A549 (cell line): ENCODE measurements around the gene PPL.

Source experiments
- CTCF ChIP-seq: fragments of >200 bp; sonication (Bioruptor Twin); formaldehyde crosslinking; IDR thresholded peaks from 3 replicates; pipeline ENCODE4 v1.5.1; 2016
- KDM1A ChIP-seq: fragments of 200-600 bp; sonication (generic); IDR thresholded peaks from 2 replicates; pipeline ENCODE4 v1.6.1; 2016; ENCODE audit warnings: low read depth, mild to moderate bottlenecking
- TP53 ChIP-seq: fragments of 250-450 bp; sonication (Bioruptor Pico); IDR thresholded peaks from 2 replicates; pipeline ENCODE4 v1.5.0; 2021; ENCODE audit warnings: mild to moderate bottlenecking, moderate library complexity
- ZNF302 ChIP-seq: fragments of 250-450 bp; sonication (Bioruptor Pico); IDR thresholded peaks from 2 replicates; pipeline ENCODE4 v1.9.0; 2021; ENCODE audit warnings: inconsistent platforms, mild to moderate bottlenecking, moderate library complexity

GRCh38 chr16:4984174-4984990 lies 47.4 kb upstream of the PPL start:
- TF ChIP-seq ZNF302 (CRISPR knock-in tag) (no peak), CTCF (no peak), TP53 (CRISPR knock-in tag) (no peak), KDM1A (no peak)
